ENCODE measurements around the gene MAPK11.

MAPK11 gene

DNA sequence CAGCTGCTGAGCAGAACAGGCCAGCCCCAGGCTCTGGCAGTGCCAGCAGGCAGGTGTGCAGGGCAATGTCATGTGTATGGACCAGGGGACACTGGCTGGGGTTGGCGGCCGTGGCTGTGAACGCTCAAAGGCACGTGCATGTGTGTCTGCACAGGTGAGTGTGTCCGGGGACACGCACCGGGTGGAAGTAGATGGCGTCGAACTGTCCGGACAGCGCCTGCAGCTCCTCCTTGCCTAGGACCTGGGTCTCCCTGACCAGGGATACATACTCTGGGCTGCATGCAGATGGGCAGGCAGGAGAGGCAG, 20.0 kb downstream of the MAPK11 start:
- peak overlapping the region; percentile 80 for H3K4me3 ChIP-seq (ENCODE audit: low read length)
- no peak for DNase-seq (ENCODE audit: low read depth)
- TF ChIP-seq, protein P1, sequence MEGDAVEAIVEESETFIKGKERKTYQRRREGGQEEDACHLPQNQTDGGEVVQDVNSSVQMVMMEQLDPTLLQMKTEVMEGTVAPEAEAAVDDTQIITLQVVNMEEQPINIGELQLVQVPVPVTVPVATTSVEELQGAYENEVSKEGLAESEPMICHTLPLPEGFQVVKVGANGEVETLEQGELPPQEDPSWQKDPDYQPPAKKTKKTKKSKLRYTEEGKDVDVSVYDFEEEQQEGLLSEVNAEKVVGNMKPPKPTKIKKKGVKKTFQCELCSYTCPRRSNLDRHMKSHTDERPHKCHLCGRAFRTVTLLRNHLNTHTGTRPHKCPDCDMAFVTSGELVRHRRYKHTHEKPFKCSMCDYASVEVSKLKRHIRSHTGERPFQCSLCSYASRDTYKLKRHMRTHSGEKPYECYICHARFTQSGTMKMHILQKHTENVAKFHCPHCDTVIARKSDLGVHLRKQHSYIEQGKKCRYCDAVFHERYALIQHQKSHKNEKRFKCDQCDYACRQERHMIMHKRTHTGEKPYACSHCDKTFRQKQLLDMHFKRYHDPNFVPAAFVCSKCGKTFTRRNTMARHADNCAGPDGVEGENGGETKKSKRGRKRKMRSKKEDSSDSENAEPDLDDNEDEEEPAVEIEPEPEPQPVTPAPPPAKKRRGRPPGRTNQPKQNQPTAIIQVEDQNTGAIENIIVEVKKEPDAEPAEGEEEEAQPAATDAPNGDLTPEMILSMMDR (conservative IDR thresholded peaks at IDR 0.05; ENCODE audit: low read length), result no peak

DNA sequence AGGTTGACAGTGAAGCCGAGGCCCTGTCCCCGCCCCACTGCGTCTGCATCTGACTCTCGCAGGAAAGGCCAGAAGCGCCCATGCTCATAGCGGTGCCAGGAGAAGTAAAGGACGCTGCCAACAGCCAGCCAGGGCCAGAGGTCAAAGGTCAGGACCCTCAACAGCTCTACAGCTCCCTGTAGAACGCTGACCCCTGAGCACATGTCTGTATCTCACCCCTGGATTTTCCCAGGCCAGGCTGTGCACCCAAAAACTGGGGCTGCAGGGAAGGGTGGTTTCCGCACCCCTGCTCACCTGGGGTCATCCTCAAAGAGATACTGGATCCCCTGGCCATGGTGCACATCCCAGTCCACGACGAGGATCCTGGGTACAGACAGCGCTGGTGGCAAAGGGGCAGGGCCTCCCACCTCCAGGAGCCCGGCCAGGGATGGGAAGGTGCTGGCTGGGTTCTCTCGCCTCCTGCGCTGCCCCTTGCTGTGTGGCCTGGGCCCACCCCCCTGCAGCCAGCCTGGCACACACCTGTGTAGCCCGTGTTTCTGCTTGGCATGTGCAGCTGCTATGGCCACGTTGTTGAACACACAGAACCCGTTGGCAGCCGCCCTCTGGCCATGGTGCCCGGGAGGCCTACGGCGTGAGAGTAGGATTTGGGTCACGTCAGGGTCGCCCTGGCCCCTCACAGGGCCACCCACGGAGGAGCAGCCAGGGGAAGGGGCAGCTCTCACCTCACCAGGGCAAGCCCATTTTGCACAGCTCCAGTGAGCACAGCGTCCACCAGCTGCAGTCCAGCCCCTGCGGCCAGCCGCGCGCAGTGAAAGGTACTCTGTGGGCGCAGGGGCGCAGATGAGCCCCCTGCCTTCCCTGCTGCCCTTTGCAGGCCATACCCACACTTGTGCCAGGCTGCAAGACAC, 20.6 kb downstream of the MAPK11 start:
- DNase-seq (ENCODE audit: low read depth), result no peak
- H3K4me3 ChIP-seq (ENCODE audit: low read length), result peak overlapping the region; percentile 80
- TF ChIP-seq, protein P1 (conservative IDR thresholded peaks at IDR 0.05; ENCODE audit: low read length), result no peak

DNA sequence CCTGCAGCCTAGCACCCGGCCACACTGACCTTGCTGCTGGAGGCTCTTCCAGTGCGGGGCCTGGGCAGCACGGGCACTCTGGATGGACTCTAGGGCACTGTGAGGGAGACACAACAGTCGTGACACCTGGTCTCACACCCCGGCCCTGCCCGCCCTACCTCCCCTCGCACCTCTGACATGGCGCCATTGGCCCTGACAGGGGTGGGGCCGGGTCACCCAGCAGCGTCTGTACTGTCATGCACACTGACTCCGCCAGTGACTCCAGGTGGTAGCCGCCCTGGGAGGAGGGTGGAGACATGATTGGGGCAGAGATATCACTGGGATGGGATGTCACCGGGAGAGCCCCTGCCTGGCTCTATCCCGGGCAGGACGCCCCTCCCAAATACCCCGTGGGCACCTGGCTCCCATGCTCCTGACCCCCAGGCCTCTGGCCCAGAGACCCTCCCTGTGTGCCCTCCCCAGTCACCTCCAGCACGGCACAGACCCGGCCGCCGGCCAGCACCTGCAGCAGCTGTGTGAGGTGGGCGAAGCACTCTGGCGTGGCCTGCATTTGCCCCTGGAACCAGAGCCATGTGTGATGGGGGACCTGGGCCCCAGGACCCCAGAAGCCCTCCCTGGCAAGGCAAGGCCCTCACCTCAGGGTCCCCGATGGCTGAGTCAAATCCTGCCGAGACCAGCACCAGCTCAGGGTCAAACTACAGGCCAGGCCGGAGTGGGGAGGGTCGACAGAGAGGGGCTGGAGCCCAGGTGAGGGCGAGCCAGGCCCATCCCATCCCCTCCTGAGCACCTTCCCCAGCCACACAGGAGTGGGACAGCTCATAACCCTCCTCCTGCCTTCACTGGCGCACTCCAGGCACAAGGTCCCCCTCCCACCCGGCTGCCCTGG, 21.7 kb downstream of the MAPK11 start:
- H3K4me3 ChIP-seq (ENCODE audit: low read length), result no peak overlapping the region
- TF ChIP-seq, protein P1 (conservative IDR thresholded peaks at IDR 0.05; ENCODE audit: low read length), result no peak
- no peak for DNase-seq (ENCODE audit: low read depth)

DNA sequence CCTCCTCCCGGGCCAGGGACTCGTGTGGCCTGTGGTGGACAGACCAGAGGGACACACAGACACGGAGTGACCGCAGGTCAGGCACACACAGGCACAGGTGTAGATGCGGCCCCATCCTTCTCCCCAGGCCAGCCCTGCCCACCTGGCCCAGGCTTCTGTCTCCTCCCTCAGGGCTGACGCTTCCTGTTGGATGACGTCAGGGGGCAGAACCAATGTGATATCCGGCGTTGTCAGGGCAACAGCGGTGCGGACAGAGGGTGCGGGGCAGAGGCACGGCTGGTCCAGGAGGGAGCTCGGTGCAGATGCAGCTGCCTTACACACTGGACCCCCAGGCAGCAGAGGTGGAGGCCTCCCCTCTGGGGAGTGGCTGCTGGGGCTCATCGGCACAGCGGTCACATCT, 22.4 kb downstream of the MAPK11 start:
- H3K4me3 ChIP-seq (ENCODE audit: low read length), result no peak overlapping the region
- TF ChIP-seq, protein P1 (conservative IDR thresholded peaks at IDR 0.05; ENCODE audit: low read length), result no peak

DNA sequence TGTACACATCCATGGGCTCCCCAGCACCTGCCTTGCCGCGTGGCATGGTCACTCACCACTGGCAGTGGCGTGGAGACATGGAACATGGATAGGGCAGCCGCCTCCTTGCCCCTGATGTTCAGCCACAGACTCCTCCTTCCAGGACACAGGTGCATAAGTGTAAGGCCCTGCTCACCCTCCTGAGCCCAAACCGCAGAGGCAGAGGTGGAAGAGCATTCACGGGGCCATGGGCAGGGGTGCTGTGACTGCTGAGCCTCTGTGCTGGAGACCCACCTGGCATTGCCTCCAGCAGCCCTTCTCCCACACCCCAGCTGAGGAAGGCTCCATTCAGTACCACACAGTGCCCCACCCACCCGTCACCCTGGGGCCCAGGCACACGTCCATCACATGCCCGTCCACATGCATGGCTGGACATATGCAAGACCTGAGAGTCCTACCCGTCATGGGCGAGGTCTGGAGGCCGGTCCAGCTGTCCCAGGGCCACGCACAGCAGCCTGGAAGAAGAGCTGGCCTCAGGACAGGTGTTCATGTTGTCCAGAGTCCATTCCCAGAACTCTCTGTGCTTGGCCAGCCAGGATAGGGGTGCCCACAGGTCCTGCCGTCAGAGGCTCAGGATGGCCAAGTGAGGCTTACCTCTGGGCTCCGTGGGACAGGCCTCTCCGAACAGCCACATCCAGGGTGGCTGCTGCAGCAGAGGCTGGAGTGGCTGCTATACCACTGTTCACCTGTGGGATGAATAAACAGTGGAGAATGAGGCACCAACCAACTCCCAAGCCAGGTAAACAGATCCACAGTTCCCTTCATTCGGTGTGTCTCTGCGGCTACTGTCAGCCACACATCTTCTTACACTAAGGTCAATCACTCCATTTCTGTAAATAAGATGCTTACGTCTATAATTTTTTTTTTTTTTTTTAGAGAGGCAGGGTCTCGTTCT, 23.7 kb downstream of the MAPK11 start:
- H3K4me3 ChIP-seq (ENCODE audit: low read length), result peak overlapping the region; percentile 97
- no peak for DNase-seq (ENCODE audit: low read depth)
- TF ChIP-seq, protein P1 (conservative IDR thresholded peaks at IDR 0.05; ENCODE audit: low read length), result peak; percentile 10; the same call in 1 of the 2 replicates

More for the DNA sequence above, 22.4 kb downstream of the MAPK11 start:
- peak; percentile 50 for DNase-seq (ENCODE audit: low read depth)

DNA sequence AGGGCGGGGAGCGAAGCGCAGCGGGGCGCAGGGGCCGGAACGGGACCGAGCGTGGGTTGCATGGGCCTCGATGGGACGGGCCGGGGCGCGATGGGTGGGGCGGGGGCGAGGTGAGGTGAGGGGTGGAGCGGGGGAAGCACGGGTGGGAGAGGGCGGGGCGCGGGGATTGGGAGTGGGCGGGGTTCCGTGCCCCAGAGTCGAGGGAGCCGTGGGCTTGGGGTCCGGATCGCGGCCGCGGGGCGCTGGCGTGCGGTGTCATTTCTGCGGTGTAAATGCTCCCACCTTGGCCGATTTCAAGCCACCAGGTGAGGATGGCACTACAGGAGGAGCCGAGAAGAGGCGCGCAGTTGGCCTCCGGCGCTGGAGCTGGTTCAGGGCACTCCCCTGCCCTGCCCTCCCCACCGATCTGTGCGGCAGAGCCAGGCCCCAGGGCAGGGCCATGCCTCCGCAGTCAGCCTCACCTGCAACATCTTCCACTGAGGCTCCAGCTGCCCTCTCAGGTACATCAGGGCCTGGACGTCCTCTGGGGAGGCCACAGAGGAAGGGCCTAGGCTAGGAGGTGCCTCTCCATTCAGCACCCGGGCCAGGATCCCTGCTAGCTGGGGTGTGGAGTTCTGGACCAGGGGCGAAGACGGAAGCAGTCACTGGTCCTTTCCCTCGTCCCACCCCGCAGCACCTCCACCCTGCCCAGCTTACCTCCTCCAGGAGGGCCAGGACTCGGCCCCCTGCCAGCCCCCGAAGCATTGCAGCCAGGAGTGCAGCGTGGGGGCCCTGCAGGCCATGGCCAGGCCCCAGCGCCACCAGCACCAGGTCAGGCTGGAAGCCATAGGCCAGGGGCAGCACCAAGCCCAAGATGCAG, 24.7 kb downstream of the MAPK11 start:
- TF ChIP-seq, protein P1 (conservative IDR thresholded peaks at IDR 0.05; ENCODE audit: low read length), result no peak
- peak overlapping the region; percentile 97 for H3K4me3 ChIP-seq (ENCODE audit: low read length)
- no peak for DNase-seq (ENCODE audit: low read depth)

All from AG10803 (cell line).